ENCODE results near the gene OTOGL.

Gene OTOGL

DNA sequence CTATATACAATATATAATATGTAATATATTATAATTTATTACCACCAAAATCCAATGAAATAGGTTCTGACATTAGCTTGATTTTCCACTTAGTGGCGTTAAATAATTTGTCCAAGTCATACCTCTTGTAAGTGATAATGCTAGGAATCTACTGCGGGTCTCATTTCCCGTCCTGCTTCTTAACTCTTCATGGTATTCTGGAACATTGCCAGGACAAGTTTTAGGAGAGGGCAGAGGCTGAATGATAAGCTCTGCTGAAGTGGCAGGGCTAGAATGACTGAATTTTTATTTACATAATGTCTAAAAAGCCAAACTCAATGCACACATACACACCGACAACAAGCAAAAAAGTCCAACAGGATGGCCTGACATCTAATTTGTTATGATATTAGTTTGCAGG, 274.3 kb downstream of the OTOGL start:
- TF ChIP-seq CTCF (IDR thresholded peaks at IDR 0.05; ENCODE audit: insufficient read depth, low read depth, low read length, missing control alignments): no peak
- H3K4me3 ChIP-seq (ENCODE audit: low read depth, low read length): no peak overlapping the region
- DNase-seq (ENCODE audit: low read depth): no peak

DNA sequence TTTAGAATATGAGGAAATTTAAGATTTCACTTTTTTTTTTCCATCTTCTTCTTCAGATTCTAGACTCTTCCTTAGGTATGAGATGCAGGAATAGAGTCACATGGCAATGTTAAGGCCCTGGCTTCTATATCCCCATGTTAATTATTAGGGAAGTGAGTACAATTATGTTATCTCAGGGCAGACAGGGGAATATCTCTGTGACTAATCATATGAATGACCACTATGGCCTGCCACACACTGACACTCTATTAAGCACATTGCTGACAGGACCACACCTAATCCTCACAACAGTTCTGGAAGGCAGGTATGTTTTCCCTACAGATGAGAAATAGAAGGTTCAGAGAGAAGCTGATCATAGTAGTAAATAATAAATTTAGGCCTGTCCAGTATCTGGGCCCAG, 275.3 kb downstream of the OTOGL start:
- TF ChIP-seq CTCF (IDR thresholded peaks at IDR 0.05; ENCODE audit: insufficient read depth, low read depth, low read length, missing control alignments): no peak
- no peak for DNase-seq (ENCODE audit: low read depth)

DNA sequence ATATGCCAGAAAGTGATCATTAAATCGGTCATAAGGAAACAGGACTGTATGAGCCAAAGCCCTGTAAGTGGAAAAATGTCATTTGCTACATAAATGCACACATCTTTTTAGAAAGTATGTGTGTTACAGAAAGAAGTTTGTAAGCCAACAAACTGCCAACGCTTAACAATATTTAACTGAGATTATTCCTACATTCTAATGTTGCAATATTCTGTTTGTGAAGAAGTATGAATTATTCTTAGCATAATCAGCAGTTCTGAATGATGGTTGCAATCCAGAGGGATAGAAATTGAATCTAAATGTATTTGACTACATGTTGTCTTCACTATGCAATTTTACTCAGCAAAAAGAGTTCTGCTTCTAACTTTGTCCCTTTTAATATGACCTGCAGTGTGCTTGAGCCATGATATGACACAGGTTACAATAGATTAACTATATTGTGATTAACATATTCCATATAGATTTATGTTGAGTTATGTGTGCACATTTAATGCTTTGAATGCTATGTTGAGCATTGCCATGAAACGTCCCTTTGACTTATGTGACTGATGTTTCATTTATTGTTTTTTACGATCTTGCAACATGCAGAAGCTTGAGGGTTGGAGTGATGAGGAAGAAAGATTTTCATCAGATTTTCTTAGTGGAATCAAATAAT, 277.9 kb downstream of the OTOGL start:
- no peak for TF ChIP-seq CTCF (IDR thresholded peaks at IDR 0.05; ENCODE audit: insufficient read depth, low read depth, low read length, missing control alignments)
- no peak overlapping the region for H3K4me3 ChIP-seq (ENCODE audit: low read depth, low read length)
- no peak for DNase-seq (ENCODE audit: low read depth)

More for the DNA sequence above, 275.3 kb downstream of the OTOGL start:
- H3K4me3 ChIP-seq (ENCODE audit: low read depth, low read length): no peak overlapping the region

GRCh38 chr12:80381121-80381520, 281.8 kb downstream of the OTOGL start:
- DNase-seq (ENCODE audit: low read depth): no peak
- TF ChIP-seq CTCF (IDR thresholded peaks at IDR 0.05; ENCODE audit: insufficient read depth, low read depth, low read length, missing control alignments): no peak
- H3K4me3 ChIP-seq (ENCODE audit: low read depth, low read length): no peak overlapping the region

GRCh38 chr12:80382254-80382653, 282.9 kb downstream of the OTOGL start:
- DNase-seq (ENCODE audit: low read depth): no peak
- H3K4me3 ChIP-seq (ENCODE audit: low read depth, low read length): no peak overlapping the region
- TF ChIP-seq CTCF (IDR thresholded peaks at IDR 0.05; ENCODE audit: insufficient read depth, low read depth, low read length, missing control alignments): no peak

GRCh38 chr12:80400571-80400991, 301.2 kb downstream of the OTOGL start:
- no peak for TF ChIP-seq CTCF (IDR thresholded peaks at IDR 0.05; ENCODE audit: insufficient read depth, low read depth, low read length, missing control alignments)
- DNase-seq (ENCODE audit: low read depth): no peak
- H3K4me3 ChIP-seq (ENCODE audit: low read depth, low read length): no peak overlapping the region

DNA sequence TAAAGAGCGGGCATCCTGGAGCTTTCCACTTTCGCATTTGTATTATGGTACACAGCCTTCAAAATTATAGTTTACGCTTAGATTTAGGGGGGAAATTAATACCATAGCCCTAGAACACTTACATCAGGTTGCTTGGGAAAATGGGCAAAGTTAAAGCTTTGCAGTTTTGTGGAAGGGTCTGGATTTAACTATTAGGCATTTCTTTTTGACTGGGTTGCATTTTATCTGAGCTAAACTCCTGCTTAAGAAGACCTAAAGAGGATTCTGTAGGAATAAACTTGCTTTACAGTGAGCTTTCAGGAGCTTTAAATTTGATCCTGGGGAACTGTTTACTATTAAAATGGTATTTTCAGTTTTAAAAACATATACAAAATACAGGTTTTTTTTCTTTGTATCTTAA, 301.9 kb downstream of the OTOGL start:
- no peak for TF ChIP-seq CTCF (IDR thresholded peaks at IDR 0.05; ENCODE audit: insufficient read depth, low read depth, low read length, missing control alignments)
- H3K4me3 ChIP-seq (ENCODE audit: low read depth, low read length): no peak overlapping the region
- DNase-seq (ENCODE audit: low read depth): no peak
